Activated CD8-positive, alpha-beta memory T cell treated with anti-CD3 and anti-CD28 coated beads, Interleukin-2, amount 50 U/mL, for 24 hours (primary cell): ENCODE data around the gene FZD4.
"Not testable (repeated sequence)": the region's sequence is repeated elsewhere in the genome, so short reads cannot be mapped to it uniquely, and the experiment has no call there.

Experiments used
- DNase-seq: peaks from one replicate; pipeline ENCODE4 v3.0.0-alpha.2; 2020; ENCODE audit errors: extremely low read depth

The FZD4 gene

DNA sequence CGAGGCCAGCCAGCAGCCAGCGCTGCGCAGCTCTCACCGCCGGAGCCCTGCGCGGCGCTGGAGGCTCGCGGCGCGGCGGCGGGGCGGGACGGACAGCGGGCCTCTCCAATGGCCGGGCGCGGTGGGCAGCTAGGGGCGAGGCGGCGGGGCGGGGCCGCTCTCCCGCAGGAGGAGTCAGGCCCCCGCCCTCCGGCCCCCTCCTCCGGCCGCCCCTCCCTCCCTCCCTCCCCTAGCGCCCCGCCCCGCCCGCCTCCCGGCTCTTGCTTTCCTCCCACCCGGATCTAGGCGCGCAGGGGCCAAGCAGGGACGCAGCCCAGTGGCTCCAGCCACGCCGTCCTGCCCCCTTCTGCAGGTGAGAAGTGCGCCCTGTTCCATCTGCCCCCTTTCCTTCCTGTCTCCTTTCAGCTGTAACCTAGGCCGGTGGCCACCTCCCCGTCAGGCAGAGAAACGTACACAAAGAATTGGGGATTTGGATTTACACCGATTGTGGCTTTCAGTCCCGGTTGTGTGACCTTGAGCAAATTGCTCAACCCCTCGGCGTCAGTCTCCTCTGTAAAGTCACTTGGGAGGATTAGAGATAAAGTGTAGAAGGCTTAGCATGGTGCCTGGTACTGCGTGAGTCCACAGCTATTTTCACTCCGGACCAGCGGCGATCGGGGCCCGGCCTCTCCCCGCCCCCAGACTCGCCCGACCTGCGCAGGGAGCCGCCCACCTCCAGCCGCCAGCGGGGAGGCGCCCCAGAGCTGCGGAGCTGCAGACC, at the start of gene FZD4:
TSS of gene FZD4 (minus strand) at position 35 of the 760 bp plus-strand sequence. CDS start 310 bp downstream, outside the sequence.
- DNase-seq = no peak

DNA sequence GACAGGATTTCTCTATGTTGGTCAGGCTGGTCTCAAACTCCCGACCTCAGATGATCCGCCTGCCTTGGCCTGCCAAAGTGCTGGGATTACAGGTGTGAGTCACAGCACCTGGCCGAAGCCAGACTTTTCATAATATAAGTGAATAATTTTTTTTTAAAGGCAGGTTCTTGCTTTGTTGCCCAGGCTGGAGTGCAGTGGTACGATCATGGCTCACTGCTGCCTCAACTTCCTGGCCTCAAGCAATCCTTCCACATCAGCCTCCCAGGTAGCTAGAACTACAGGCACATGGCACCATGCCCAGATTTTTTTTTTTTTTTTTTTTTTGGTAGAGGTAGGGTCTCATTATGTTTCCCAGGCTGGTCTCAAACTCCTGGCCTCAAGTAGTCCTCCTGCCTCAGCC, 49.1 kb upstream of the FZD4 start:
- not testable (repeated sequence) for DNase-seq

DNA sequence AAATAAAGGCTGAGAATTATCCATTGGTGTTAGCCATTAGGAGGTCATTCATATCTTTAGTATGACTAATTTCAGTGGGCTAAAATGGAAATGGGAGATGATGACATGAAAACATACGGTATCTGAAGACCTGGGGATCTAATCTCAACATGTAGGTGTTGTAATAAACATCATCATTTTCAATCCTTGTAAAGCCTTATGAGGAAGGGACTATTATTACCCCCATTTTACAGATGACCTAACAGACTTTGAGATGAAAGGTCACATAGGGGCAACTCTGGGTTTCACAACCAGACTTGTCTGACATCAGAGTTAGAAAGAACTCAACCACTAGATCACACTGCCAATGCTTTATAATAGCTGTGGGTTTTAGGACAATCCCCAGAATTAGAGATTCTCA, 47.7 kb upstream of the FZD4 start:
- DNase-seq = no peak

DNA sequence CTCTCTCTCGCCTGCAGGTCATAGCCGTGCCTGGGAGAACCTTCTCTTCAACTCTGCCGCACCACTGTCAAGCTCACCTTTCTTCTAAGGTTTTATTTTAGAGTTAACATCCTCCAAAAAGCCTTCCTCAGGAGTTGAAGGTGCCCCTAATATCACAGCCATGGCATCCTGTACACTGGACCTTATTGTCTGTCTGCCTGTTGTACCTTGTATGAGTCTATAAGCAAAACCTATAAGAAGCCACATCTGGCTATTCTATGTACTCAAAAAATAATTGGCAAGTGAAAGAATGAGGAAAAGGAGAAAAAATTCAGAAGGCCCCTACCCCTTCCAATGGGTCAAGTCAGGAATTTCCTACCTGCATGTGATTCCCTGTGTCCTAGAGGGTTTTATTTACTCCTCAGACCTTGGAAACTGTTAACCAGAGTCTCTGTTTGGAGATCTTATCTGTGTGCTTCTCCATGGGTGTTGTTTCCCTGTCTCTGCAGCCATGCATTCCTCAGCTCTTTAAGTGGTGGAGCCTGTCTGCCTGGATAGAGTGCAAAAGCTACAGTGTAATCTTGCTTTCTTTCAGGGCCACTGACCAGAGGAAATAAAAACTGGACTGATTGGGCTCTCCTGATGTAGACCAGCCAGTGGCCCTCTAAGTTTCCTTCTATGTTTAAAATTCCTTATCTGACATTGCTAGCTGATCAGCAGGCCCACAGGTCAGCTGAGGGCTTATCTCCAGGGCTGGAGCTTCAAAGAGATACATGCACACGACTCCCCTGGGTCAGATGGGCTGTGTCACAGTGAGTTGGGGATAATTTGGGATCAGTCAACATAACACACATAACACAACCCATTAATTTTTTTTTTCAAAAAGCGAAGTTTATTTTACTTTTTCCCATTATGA, 44.9 kb upstream of the FZD4 start:
- DNase-seq = no peak

DNA sequence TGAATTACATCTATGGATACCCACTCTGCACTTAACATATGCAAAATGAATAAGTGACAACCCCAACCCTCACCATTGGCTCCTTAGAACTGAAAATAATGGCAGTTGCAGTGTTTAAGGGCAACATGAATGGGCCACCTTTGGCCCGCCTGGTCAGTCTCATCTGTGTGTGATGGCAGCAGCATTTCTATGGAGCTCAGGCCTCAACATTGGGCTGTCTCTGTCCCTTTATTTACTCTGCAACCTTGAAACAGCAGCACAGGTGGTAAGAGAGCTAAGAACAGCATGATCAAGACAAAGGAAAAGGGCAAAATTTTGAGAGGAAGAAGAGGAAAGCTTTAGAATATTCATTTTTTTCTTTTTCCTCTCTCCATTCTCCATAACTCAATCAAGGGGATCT, 44.2 kb upstream of the FZD4 start:
- DNase-seq = no peak

DNA sequence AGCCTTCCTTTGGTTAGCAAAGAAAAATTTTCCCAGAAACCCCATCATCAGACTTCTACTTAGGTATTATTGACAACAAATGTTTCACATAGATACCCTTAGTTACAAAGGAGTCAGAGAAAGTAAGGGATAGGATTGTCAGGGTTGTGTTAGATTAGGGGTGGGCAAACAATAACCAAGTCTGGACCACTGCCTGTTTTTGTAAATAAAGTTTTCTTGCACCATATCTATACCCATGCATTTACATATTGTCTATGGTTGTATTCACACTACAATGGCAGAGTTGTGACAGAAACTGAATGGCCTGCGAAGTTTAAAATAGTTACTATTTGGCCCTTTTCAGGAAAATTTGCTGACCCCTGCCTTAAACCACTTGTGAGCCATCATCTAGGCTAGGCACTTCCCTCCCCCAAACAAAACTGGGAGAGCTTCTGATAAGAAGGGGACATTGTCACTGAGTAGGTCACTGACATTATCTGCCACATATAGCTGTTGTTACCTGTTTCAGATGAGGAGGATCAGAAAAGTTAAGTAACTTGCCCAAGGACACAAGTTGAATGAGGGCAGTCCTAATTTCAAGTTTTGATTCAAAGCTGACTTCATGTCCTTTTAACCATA, 41.9 kb upstream of the FZD4 start:
- DNase-seq = no peak

DNA sequence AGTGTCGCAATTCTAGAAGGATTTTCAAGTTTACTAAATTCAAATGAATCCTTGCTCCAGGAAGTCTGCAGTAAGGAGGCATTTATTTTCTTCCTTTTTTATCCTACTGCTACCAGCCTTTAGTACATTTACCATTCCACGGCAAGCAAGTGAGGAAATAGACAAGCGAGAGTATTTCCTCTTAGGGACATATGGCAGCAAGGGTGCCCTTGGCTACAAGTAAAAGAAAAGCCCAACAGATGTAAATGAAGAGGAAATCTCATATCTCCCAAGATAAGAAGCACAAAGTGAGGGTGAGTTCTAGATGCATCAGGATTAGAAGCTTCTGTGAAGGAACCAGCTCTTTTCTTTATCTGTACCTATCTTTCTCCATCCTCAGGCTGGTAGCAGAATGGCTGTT, 37.8 kb upstream of the FZD4 start:
- DNase-seq = no peak

DNA sequence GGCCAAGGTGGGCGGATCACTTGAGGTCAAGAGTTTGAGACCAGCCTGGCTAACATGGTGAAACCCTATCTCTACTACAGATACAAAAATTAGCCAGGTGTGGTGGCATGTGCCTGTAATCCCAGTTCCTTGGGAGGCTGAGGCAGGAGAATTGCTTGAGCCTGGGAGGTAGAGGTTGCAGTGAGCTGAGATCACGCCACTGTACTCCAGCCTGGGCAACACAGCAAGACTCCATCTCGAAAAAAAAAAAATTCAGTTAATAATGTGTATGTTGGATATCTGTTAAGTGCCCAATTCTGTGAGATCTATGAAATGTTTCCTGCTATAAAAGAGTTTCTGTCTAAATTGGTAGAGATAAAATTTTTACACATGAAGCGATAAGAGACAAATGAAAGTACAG, 37.1 kb upstream of the FZD4 start:
- not testable (repeated sequence) for DNase-seq

DNA sequence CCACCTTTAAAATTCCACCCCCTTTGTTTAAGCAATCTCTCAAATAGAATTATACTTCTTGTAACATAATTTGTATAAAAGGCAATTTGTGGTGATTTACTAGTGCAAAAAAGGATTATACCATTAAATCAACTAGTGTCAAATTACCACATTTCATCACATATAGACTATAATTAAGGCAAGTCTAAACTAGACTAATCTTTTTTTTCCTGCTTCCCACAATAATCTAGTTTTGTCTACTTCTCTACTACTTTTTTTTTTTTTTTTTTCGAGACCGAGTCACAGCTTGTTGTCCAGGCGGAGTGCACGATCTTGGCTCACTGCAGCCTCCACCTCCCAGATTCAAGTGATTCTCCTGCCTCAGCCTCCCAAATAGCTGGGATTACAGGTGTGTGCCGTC, 36.1 kb upstream of the FZD4 start:
- DNase-seq = no peak

DNA sequence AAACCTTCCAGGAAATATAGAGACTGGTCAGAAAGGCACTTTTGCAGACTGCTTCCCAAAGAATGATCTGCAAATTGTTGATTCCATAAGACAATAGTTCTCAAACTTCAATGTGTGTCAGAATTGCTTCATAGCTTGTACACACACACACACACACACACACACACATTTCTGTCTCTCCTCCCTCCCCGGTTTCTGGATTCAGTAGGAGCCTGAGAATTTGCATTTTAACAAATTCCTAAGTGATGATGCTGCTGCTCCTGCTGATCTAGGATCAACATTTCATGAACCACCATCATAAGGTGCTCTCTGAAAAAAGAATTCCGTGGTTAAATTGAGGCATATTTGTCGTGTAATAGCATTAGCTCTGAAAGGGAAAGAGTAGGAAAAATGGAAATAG, 35.3 kb upstream of the FZD4 start:
- DNase-seq = no peak

DNA sequence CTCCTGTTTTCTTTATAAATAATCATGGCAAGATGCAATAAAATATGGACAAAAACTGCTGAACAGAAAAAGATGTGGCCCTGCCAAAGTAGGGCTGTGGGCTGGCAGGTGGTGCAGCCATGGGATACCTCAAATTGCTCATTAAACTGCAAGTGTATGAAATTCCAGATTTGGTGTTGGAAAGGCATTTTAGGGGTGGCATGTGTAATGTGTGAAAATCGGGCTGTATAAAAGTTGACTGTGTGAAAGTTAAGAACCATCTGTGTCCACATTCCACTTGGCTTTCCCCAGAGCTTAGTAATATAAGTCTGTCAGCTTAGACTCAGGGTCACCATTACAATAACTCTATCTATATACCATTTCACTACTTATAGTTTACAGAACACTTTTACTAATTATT, 34.8 kb upstream of the FZD4 start:
- DNase-seq = no peak

DNA sequence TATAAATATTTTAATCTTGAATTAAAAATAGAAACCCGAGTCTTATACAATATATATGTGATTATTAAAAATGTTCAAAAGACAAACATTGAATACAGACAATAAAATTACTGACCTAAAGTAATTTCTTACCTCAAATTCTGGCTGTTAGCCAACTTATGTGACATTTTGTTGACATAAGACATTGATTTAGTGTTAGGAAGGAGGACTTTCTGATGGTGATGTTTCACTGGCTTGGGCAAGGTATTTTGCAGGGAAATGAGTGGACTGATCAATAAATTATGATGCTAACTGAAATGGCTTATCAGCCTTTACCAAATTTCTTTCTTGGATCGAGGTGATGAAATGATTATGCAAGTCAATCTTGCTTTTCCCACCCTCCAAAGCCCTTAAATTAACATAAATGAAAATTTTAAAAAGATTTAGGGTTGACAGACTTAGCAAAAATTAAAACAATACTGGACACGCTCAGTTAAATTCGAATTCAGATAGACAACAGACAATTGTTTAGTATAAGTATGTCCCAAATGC, 33.2 kb upstream of the FZD4 start:
- DNase-seq = no peak

DNA sequence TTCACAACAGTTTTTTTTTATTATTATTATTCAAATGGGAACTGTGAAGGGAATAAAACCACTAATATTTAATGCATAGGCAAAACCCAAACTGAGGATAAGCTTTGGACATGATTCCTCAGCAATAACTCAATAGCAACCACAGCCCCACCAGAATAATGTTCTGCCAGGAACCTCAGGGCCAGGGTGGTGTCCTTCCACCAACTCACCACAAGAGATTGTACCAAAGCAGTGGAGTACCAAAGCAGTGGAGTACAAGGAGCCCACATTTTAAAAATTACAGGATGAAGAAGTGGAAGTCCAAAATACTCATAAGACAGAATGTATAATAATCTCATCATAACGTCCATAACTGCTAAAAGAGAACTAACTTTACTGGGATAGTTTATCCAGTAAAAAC, 32.5 kb upstream of the FZD4 start:
- DNase-seq = no peak

DNA sequence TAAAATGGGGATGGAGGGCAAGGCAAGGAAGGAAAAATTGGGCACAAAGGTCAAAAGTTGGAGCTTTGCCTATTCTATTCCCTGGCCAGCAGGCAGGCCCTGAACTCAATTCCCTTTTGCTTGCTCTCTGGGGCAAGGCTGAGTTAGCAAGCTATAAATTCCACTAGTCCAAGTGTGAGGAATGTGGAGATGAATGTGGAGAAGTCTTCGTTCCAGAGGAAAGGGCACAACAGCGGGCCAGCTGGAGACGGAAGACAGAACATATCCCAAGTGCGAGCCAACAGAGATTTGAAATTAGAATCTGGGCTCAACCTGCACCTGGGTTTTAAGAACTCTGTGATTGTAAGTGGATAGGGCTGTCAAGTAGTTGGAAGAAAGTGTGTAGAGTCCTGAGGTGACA, 29.5 kb upstream of the FZD4 start:
- no peak for DNase-seq

DNA sequence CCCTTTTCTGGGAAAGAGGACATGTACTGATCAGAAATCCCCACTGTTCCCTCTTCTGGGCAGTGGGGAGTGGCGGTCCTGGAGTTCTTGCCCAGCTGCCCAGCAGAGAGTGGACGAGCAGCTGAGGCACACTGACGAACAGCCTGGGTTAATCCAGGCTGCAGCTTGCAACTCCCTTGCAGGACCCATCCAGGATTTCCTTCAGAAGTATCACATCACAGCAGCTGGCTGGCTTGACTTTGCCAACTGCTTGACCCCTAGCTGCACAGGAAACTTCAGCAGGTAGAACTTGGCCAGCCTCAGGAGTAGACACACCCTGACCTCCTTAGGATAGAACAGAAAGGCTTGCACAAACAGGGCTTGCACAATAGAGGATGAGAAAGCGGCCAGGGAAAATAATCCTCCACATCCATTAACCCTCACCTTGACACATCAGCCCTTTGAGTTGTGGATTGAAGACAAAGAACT, 27.9 kb upstream of the FZD4 start:
- DNase-seq = no peak

DNA sequence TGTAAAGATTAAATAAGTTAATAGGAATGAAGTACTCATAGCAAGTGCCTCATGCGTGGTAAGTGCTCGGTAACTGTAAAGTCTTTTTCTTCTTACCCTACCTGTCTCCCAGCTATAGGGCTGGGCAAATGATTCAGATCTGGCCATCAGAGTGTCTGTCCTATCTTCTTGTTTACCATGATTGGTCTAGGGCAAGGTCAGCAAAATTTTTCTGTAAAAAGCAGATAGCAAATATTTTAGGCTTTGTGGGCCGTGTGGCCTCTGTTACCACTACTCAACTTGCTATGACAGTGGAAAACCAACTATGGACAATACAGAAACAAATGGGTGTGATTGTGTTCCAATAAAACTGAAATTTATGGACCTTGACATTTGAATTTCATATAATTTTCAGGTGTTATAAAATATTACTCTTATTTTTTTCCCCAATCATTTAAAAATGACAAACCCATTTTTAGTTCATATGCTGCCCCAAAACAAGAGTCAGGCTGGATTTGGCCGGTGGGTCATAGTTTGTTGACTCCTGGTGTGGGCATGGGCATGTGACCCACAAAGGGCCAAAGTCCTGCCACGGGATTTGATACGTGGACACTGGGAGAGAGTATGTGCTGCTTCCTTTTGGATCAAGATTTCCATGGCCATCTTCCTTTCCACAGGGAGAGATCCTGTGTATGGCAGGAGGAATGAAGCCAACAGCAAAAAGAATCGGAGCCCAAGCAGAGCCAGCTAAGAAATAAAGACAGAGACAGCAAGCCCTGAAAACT, 26.8 kb upstream of the FZD4 start:
- no peak for DNase-seq

DNA sequence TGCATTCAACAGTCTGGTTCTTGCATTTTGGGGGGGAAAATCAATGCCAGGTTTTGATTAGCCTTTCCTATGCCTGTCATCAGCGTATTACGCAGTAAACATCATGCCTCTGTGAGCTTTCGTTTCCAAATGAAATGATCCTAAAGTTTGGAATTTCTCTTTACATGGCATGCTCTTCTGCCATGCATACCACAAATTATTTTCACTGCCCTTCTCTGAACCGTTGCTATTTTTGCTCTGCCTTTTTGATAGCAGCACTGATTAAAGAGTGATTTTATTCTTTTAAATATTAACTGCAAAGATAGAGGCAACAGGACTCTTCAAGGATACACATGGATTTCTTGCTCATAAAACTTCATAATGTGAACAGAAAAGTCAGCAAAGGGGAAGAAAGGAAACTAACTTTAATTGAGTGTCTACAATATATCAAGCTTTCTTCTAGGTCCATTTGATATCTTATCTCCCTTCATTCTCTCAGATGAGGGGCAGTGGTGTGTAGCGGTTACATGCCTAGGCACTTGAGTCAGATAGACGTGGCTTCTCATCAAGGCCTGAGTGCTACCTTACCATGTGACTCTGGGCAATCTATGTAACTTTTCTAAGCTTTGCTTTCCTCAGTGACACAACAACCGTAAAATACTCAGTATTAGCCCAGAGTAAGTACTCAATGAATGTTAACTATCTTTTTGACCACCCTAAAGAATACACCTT, 25.0 kb upstream of the FZD4 start:
- DNase-seq = no peak

DNA sequence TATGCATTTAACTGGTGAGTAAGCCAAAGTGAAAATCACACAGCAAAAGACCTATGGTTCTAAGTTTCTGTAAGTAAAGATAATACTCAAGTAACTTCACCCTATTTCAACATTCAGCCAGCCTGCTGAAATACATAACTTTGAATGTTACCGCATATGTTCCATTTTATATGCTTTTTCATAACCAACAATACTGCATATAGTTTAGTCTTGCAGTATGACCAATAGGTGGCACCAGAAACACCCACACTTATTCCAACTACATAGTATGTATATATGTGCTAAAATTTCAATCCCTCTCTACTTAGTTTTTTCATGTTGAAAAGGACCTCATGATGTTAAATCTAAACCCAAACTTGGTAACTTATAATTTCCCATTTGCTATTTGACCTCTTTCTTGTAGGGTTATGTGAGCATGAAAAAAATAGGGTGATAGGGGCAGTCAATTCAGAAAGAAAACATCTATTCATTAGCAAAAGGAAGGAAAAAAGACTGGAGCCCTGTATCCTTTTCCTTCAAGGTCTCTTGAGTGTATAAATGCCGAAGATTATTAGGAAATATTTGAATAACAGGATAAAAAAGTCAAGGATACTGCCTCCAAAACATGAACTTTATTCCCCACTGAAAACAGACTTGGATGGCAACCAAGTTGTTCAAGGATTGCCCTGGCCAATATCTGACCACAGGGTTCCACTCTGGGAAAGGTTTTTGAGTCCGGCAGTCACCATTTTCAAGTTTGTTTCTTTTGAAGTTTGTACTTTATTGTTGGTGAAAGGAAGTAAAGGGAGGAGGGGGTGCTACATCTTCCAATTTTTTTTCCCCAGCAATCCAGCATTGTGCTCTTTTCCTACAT, 23.8 kb upstream of the FZD4 start:
- DNase-seq = no peak

DNA sequence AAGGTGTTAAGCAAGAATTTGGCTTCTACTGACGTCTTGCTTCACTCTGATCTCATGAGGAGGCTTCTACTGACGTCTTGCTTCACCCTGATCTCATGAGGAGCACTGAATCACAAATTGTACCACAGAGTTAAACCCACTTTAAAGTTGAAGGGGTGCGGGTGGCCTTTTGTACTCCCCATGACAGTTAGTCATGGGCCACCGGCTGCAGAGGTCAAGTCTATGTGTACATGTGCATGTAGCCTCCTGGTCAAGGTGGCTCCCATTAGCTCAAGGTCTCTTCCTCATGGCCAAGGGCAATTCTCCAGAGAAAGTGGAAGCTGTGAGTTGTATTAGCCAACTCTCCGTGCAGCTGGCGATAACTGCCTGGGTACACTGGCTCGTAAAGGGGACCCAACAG, 23.1 kb upstream of the FZD4 start:
- no peak for DNase-seq
